Eye (tissue), 1 donor: ENCODE results near the gene OR10G7.
"Not testable (repeated sequence)": the region's sequence is repeated elsewhere in the genome, so short reads cannot be mapped to it uniquely, and the experiment has no call there.

Experiments used
- DNase-seq: peaks from one replicate; pipeline ENCODE4 v3.0.0-alpha.2; 2015

OR10G7 gene

DNA sequence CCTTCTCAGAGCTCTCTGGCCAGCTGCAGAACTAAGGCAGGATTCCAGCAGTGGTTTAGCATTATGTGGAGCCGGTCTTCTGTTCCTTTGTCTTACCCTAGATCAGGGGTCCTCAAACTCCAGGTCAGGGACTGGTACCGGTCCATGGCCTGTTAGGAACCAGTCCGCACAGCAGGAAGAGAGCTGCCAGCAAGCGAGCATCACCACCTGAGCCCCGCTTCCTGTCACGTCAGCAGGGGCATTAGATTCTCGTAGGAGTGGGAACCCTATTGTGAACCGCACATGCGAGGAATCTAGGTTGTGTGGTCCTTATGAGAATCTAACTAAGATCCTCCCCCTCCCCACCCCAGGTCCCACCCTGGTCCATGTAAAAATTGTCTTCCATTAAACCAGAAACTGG lies 1.6 kb downstream of the OR10G7 start:
- DNase-seq, result no peak

DNA sequence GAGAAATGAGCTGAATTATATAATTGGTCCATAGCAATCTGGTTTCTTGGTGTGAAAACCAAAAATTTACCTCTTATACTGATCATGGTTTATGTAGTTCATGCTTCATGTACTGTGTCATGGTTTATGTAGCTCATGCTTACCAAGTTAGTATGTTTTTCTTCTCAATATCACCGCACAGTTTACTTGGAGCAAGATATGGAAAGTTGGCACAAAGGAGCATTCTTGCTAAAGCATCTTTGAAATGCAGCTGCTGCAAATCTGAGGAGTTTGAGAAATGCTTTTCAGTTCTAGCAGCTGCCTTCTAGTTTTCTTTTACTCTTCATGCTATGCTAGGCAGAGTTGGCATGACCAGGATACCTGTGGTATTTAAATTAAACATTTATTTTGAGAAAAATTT lies 4.5 kb downstream of the OR10G7 start:
- no peak for DNase-seq

DNA sequence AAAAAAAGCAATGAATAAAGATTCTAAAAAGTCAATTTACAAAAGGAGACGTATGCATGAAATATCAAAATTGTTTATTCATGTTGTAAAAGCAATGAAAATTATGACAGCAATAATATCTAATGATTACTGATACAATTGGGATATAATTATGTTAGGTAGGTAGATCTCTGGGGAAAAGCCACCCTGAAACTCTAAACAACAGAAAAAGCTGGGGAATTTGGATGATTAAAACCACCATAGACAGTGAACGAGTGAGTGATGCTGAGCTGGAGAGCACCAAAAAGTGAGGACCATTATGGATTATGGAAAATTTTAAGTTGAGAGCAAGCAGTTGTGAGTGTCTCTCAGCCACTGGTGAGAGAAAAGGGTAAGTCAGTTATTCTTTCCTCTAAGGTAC lies 14.6 kb downstream of the OR10G7 start, which contains the start of gene OR10G8:
Gene OR10G8 (plus strand): TSS at position 301 of the 400 bp plus-strand sequence. CDS start 2,825 bp downstream, outside the sequence.
- no peak for DNase-seq

DNA sequence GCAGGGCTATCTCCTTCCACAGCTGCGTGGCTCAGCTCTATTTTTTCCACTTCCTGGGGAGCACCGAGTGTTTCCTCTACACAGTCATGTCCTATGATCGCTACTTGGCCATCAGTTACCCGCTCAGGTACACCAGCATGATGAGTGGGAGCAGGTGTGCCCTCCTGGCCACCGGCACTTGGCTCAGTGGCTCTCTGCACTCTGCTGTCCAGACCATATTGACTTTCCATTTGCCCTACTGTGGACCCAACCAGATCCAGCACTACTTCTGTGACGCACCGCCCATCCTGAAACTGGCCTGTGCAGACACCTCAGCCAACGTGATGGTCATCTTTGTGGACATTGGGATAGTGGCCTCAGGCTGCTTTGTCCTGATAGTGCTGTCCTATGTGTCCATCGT lies 25.3 kb downstream of the OR10G7 start:
- DNase-seq, result not testable (repeated sequence)

DNA sequence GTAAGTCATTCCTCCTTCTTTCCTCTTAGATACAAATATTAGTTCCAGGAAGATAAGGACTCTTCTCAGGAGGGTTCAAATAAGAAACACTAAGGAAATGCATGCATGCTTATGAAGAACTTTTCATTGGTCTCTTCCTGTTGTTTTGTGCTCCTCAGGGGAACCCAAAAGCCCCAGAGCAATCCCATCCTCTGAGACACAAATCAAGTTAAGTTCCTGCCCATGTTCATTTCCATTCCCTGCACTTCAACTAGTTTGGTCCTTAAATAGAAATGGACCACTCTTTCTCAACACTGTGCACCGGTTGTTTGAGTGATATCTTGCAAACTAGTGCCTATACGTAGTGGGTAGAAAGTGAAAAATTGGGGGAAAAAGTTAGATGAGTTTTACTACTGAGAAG lies 28.4 kb downstream of the OR10G7 start, which contains the start of gene OR10G4:
Gene OR10G4 (plus strand): TSS at position 301 of the 400 bp plus-strand sequence. CDS start 2,578 bp downstream, outside the sequence.
- no peak for DNase-seq

DNA sequence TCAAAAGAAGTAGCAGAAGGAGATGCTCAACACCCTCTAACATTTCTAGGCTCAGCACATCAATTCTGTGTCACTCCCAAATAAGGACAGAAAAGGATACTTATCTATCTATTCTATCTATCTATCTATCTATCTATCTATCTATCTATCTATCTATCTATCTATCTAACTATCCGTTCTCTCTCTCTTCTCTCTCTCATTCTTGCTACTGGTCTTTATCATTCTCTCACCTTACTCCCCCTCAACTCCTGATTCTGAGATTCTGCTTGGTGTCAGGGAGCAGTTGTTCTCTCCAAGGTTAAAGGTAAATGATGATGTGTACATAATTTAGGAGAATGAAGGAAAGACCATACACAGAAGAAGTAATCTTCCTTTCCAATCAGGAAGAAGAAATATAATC lies 46.0 kb downstream of the OR10G7 start, which contains the start of gene OR10G6:
Gene OR10G6 (minus strand): TSS at position 43 of the 400 bp plus-strand sequence. CDS start 0 bp downstream, at position 43.
- DNase-seq, result no peak
